Activated T-cell treated with anti-CD3 and anti-CD28 coated beads for 48 hours (primary cell): ENCODE results near the gene TSEN34.
"Not testable (repeated sequence)": the region's sequence is repeated elsewhere in the genome, so short reads cannot be mapped to it uniquely, and the experiment has no call there.

Experiments used
- DNase-seq: peaks from one replicate; pipeline ENCODE4 v3.0.0-alpha.2; 2020; ENCODE audit warnings: low read depth

The TSEN34 gene

GRCh38 chr19:54239491-54240371 lies 48.6 kb downstream of the TSEN34 start:
- DNase-seq = not testable (repeated sequence)

- not testable (repeated sequence) for DNase-seq
Measured at GRCh38 chr19:54240372-54241336, 49.5 kb downstream of the TSEN34 start.

- DNase-seq = not testable (repeated sequence)
Measured at GRCh38 chr19:54242234-54242633, 51.1 kb downstream of the TSEN34 start.

- DNase-seq = not testable (repeated sequence)
Measured at GRCh38 chr19:54242646-54243045, 51.5 kb downstream of the TSEN34 start, which contains the start of gene LILRA6. TSS of gene LILRA6 (minus strand) at chr19:54242790.

- not testable (repeated sequence) for DNase-seq
Measured at GRCh38 chr19:54243809-54244208, 52.7 kb downstream of the TSEN34 start.
